ENCODE results near the gene ABCB6. TPM values are rescaled to one million over a fixed set of nuclear protein-coding genes. Genes with fewer than 3 reads are reported as not detected.

The ABCB6 gene
- total RNA-seq, 4 donors from 2014 or later = 22.7 to 43.2 (median 36.1) TPM

DNA sequence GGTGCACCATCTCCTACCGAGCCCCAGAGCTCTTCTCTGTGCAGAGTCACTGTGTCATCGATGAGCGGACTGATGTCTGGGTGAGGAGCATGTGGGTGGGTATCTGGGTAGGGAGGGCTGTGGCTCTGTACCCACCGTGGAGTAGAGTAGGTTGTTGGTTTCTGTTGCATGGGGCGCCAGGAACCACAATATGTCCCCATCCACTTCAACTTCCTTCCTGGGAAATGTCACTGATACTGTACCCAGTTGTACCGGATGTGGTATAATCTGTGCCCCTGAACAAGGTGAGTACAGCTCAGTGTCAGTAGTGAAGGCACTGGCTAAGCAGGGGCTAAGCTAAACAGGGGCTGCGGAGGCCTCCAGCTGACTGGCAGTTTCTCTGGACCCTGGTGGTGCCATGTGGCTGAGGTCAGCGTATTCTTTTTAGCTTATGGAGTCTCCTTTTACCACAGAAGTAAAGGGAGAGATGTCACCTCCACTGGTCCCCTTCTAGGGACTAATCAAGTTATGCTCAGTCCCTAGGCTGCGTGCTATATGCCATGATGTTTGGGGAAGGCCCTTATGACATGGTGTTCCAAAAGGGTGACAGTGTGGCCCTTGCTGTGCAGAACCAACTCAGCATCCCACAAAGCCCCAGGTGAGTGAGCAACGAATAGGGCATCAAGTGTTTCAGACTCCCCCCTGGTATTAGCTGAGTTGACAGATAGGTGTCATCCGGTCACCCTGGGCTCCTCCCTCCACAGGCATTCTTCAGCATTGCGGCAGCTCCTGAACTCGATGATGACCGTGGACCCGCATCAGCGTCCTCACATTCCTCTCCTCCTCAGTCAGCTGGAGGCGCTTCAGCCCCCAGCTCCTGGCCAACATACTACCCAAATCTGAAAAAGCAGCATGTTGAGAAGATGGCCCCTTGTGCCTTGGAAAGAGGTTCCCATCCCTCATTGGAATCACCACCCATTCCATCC is 29.2 kb upstream of the ABCB6 start:
- Histone ChIP-seq H3K4me1 (peaks cover 0 to 61% (median 33%) of the 10 kb centered on the region in 4 donors), H3K36me3 (peaks cover 0 to 33% (median 0%) of the 10 kb centered on the region in 3 donors), H3K27me3 (no peaks in the 10 kb centered on the region), H3K27ac (peak overlapping the region in 3 of 4 donors; percentile 80 to 84 (median 84)), H3K4me3 (no peak overlapping the region), H3K9me3 (no peaks in the 10 kb centered on the region)
- no peak for DNase-seq (ENCODE audit: low spot score in 2 of 2)
- whole genome bisulfite sequencing, 2 donors = 85 to 89% methylated on average over 17 of the region's 17 CpGs
- no peak for TF ChIP-seq POLR2A (IDR thresholded peaks at IDR 0.05)
- TF ChIP-seq, protein P1, sequence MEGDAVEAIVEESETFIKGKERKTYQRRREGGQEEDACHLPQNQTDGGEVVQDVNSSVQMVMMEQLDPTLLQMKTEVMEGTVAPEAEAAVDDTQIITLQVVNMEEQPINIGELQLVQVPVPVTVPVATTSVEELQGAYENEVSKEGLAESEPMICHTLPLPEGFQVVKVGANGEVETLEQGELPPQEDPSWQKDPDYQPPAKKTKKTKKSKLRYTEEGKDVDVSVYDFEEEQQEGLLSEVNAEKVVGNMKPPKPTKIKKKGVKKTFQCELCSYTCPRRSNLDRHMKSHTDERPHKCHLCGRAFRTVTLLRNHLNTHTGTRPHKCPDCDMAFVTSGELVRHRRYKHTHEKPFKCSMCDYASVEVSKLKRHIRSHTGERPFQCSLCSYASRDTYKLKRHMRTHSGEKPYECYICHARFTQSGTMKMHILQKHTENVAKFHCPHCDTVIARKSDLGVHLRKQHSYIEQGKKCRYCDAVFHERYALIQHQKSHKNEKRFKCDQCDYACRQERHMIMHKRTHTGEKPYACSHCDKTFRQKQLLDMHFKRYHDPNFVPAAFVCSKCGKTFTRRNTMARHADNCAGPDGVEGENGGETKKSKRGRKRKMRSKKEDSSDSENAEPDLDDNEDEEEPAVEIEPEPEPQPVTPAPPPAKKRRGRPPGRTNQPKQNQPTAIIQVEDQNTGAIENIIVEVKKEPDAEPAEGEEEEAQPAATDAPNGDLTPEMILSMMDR (IDR thresholded peaks at IDR 0.05) = no peak
- TF ChIP-seq EP300 (IDR thresholded peaks at IDR 0.05) = no peak

DNA sequence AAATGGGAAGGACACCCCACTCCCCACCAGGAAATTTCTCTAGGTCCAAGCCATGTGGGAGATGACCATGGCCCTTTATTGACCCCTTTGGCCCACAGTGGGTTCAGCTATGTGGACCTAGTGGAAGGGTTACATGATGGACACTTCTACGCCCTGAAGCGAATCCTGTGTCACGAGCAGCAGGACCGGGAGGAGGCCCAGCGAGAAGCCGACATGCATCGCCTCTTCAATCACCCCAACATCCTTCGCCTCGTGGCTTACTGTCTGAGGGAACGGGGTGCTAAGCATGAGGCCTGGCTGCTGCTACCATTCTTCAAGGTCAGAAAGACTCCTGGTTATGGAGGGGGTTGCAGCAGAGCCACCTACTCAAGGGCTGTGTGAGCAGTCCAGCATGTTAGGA is 27.8 kb upstream of the ABCB6 start:
- Histone ChIP-seq H3K4me1 (peaks cover 0 to 50% (median 30%) of the 10 kb centered on the region in 4 donors), H3K9me3 (no peaks in the 10 kb centered on the region), H3K36me3 (peaks cover 0 to 33% (median 0%) of the 10 kb centered on the region in 3 donors), H3K27ac (peak overlapping the region in 2 of 4 donors; percentile 67 to 94), H3K27me3 (no peaks in the 10 kb centered on the region), H3K4me3 (no peak overlapping the region)
- no peak for TF ChIP-seq EP300 (IDR thresholded peaks at IDR 0.05)
- DNase-seq (ENCODE audit: low spot score in 2 of 2) = no peak
- 89 to 93% methylated on average over 10 of the region's 10 CpGs for WGBS, 2 donors

DNA sequence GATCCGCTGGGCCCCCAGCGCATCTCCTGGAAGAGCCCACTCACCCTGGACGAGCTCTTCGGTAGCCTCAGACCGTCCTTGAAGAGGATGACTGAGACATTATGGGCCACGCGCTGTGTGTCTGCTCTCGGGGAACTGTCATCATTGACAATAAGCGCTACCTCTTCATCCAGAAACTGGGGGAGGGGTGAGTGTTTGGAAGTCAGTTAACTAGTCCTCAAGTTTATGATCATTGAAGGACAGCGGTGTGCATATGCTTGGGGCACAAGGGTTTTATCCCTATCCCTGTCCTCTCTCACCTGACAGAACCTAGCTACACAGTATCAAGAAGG is 27.1 kb upstream of the ABCB6 start:
- TF ChIP-seq EP300 (IDR thresholded peaks at IDR 0.05) = no peak
- no peak for TF ChIP-seq POLR2A (IDR thresholded peaks at IDR 0.05)
- TF ChIP-seq, protein P1 (IDR thresholded peaks at IDR 0.05) = no peak
- 15 to 16% methylated on average over 9 to 10 of the region's 10 CpGs for WGBS, 2 donors
- Histone ChIP-seq H3K4me3 (peak overlapping the region; percentile 76 to 94 (median 80)), H3K4me1 (peaks cover 0 to 49% (median 30%) of the 10 kb centered on the region in 4 donors), H3K9me3 (no peaks in the 10 kb centered on the region), H3K27ac (peak overlapping the region; percentile 93 to 97 (median 94)), H3K27me3 (no peaks in the 10 kb centered on the region), H3K36me3 (peaks cover 0 to 33% (median 0%) of the 10 kb centered on the region in 3 donors)
- DNase-seq (ENCODE audit: low spot score in 2 of 2) = no peak

- TF ChIP-seq, protein P1 (IDR thresholded peaks at IDR 0.05) = peak in 1 of 5 experiments; percentile 46
- TF ChIP-seq POLR2A (IDR thresholded peaks at IDR 0.05) = peak; percentile 67 to 81
- peak; percentile 94 to 98 for TF ChIP-seq EP300 (IDR thresholded peaks at IDR 0.05)
- Histone ChIP-seq H3K4me3 (peak within 1 kb of the TSS; percentile 76 to 94 (median 80)), H3K4me1 (peaks cover 0 to 44% (median 27%) of the 10 kb centered on the region in 4 donors), H3K36me3 (peaks cover 0 to 28% (median 0%) of the 10 kb centered on the region in 3 donors), H3K27me3 (no peaks in the 10 kb centered on the region), H3K9me3 (no peaks in the 10 kb centered on the region), H3K27ac (peak within 1 kb of the TSS; percentile 93 to 97 (median 94))
- WGBS, 2 donors = 0 to 2% methylated on average over 26 to 28 of the region's 46 CpGs
- peak; percentile 87 to 90 for DNase-seq (ENCODE audit: low spot score in 2 of 2)
Measured at GRCh38 chr2:219245148-219245898, 26.6 kb upstream of the ABCB6 start, which contains the start of the genes GLB1L and STK16. GLB1L (minus strand) TSS chr2:219245444; CDS start chr2:219243573, 1,871 bp downstream. STK16 (plus strand) TSS chr2:219245479; CDS start chr2:219246000, 521 bp downstream.

- peaks cover 0 to 38% (median 22%) of the 10 kb centered on the region in 4 donors for H3K4me1 ChIP-seq
- no peak for DNase-seq (ENCODE audit: low spot score in 2 of 2)
- no peaks in the 10 kb centered on the region for H3K9me3 ChIP-seq
- H3K4me3 ChIP-seq = peak overlapping the region; percentile 76 to 94 (median 80)
- TF ChIP-seq EP300 (IDR thresholded peaks at IDR 0.05) (no peak), POLR2A (IDR thresholded peaks at IDR 0.05) (no peak)
- TF ChIP-seq, protein P1 (IDR thresholded peaks at IDR 0.05) = no peak
- peak overlapping the region; percentile 93 to 97 (median 94) for H3K27ac ChIP-seq
- WGBS, 2 donors = 46% methylated on average over 6 of the region's 6 CpGs
- H3K36me3 ChIP-seq = peaks cover 0 to 32% (median 0%) of the 10 kb centered on the region in 3 donors
- no peaks in the 10 kb centered on the region for H3K27me3 ChIP-seq
Measured at GRCh38 chr2:219244789-219245147, 26.0 kb upstream of the ABCB6 start.

All from tibial nerve (tissue), 4 donors.